K562 (cell line): ENCODE measurements around the gene ARID3A. TPM values are rescaled to one million over a fixed set of nuclear protein-coding genes. Genes with fewer than 3 reads are reported as not detected.

ENCODE experiments used
- CHCHD3 ChIP-seq: fragments of 250-450 bp; sonication (Bioruptor Pico); IDR thresholded peaks from 2 replicates; pipeline ENCODE4 v2.1.2; 2022; ENCODE audit warnings: mild to moderate bottlenecking
- E2F6 ChIP-seq, 2 experiments: IDR thresholded peaks; 2 replicates each; pipeline ENCODE4 v1.6.1; 2011; ENCODE audit warnings: borderline replicate concordance in 1 of 2, control low read depth in 1 of 2, low read depth in 1 of 2, low read length in 1 of 2, mild to moderate bottlenecking in 1 of 2, mixed read lengths in 1 of 2, moderate library complexity in 1 of 2; ENCODE audit not compliant: insufficient read depth in 1 of 2, insufficient read length in 1 of 2, poor library complexity in 1 of 2, severe bottlenecking in 1 of 2; ENCODE audit errors: extremely low read depth in 1 of 2
- HMG20A ChIP-seq: fragments of 450-650 bp; formaldehyde crosslinking; conservative IDR thresholded peaks from 2 replicates; pipeline ENCODE4 v1.4.0; 2020; ENCODE audit warnings: mild to moderate bottlenecking, mixed read lengths
- JUND ChIP-seq, 2 experiments: IDR thresholded peaks; 2 replicates in 1 of 2; 3 replicates in 1 of 2; pipeline ENCODE4 v1.6.1; 2011; ENCODE audit warnings: borderline replicate concordance in 2 of 2, low read depth in 2 of 2, low read length in 2 of 2, improper control_type of control experiment in 1 of 2, missing biosample characterization in 1 of 2, missing genetic modification characterization in 1 of 2, missing genetic modification reagents in 1 of 2
- KDM1A ChIP-seq, 2 experiments: fragments of 450-650 bp; IDR thresholded peaks; 2 replicates each; pipeline ENCODE4 v1.6.1; 2016; ENCODE audit warnings: mild to moderate bottlenecking in 2 of 2
- MITF ChIP-seq: IDR thresholded peaks from 2 replicates; pipeline ENCODE4 v1.6.1; 2014; ENCODE audit warnings: antibody characterized with exemption
- MNT ChIP-seq, 2 experiments: fragments of 450-650 bp; conservative IDR thresholded peaks; 2 replicates each; pipeline ENCODE4 v1.6.1; 2017; ENCODE audit warnings: mild to moderate bottlenecking in 2 of 2, moderate library complexity in 2 of 2
- RBM25 ChIP-seq: fragments of 200-400 bp; formaldehyde crosslinking; IDR thresholded peaks from 2 replicates; pipeline ENCODE4 v1.6.1; 2018; ENCODE audit warnings: low read length, low read depth, moderate library complexity; ENCODE audit not compliant: severe bottlenecking
- SMARCE1 ChIP-seq: fragments of 450-650 bp; IDR thresholded peaks from 2 replicates; pipeline ENCODE4 v1.7.1; 2016; ENCODE audit warnings: mild to moderate bottlenecking
- SRSF9 ChIP-seq: fragments of 200-400 bp; formaldehyde crosslinking; IDR thresholded peaks from 2 replicates; pipeline ENCODE4 v1.6.1; 2017; ENCODE audit warnings: low read depth, low read length, borderline replicate concordance
- VEZF1 ChIP-seq: fragments of 200-800 bp; sonication (Bioruptor generic); IDR thresholded peaks from 2 replicates; pipeline ENCODE4 v1.6.1; 2017; ENCODE audit warnings: missing genetic modification characterization, missing compliant biosample characterization
- ZBTB11 ChIP-seq, 3 experiments: fragments of 200-800 bp in 1 of 3; fragments of 250-450 bp in 1 of 3; fragments of 450-650 bp in 1 of 3; sonication (Bioruptor Pico) in 1 of 3; sonication (Bioruptor generic) in 1 of 3; formaldehyde crosslinking in 1 of 3; IDR thresholded peaks; 2 replicates each; pipeline versions ENCODE4 v1.6.1 to v1.8.0; 2016 to 2022; ENCODE audit warnings: mild to moderate bottlenecking in 2 of 3, missing genetic modification characterization in 2 of 3, missing compliant biosample characterization in 1 of 3, moderate library complexity in 1 of 3
- ZNF217 ChIP-seq: sonication (generic); formaldehyde crosslinking; IDR thresholded peaks from 2 replicates; pipeline ENCODE4 v1.8.0; 2022; ENCODE audit warnings: mild to moderate bottlenecking, missing genetic modification reagents
- ZNF239 ChIP-seq: fragments of 250-450 bp; sonication (Bioruptor Pico); IDR thresholded peaks from 2 replicates; pipeline ENCODE4 v1.4.0; 2020; ENCODE audit warnings: mild to moderate bottlenecking
- ZNF311 ChIP-seq: fragments of 250-450 bp; sonication (Bioruptor Pico); IDR thresholded peaks from 2 replicates; pipeline ENCODE4 v1.4.0; 2020; ENCODE audit warnings: mild to moderate bottlenecking, moderate library complexity
- ZNF707 ChIP-seq: fragments of 250-450 bp; sonication (Bioruptor Pico); conservative IDR thresholded peaks from 2 replicates; pipeline ENCODE4 v1.8.0; 2022; ENCODE audit warnings: inconsistent platforms, mild to moderate bottlenecking, moderate library complexity
- polyA plus RNA-seq, 8 experiments: library from polyadenylated mRNA; depleted of rRNA in 4 of 8; stranded (reverse) in 5 of 8; unstranded in 3 of 8; fragments of >200 nt; fragmentation: Nextera tagmentation in 2 of 8; fragmentation: Illumina TruSeq in 1 of 8; extraction: Ambion mirVana in 2 of 8; extraction: Trizol in 1 of 8; gene quantifications; 2 replicates each; pipeline versions ENCODE4 v1.2.1 to v1.2.3, GENCODE V29; 2011 to 2014; ENCODE audit warnings: inconsistent platforms in 1 of 8, missing spikeins in 1 of 8
- total RNA-seq, 7 experiments: library from RNA; depleted of rRNA in 6 of 7; stranded (reverse); fragments of >200 nt in 6 of 7; fragmentation: Illumina TruSeq in 2 of 7; extraction: Trizol in 2 of 7; gene quantifications; 2 replicates each; pipeline versions ENCODE4 v1.2.1 to v1.2.3, GENCODE V29; 2011 to 2021; ENCODE audit warnings: low replicate concordance in 1 of 7

The ARID3A gene
- total and polyA plus RNA-seq, 9 of the 15 experiments (the other 6 are each of a cell fraction or from before 2014, with no cell fraction given) = 1.4 to 118 (median 31.2) TPM

- TF ChIP-seq HMG20A (CRISPR knock-in tag) = no peak
- no peak for TF ChIP-seq ZNF239
- peak; percentile 75 for TF ChIP-seq SMARCE1
- no peak for TF ChIP-seq ZNF311
- no peak for TF ChIP-seq ZBTB11 (CRISPR knock-in tag; IDR thresholded peaks at IDR 0.05)
- peak in 1 of 2 experiments; percentile 14 for TF ChIP-seq E2F6 (IDR thresholded peaks at IDR 0.05; ENCODE audit: borderline replicate concordance in 1 of 2, extremely low read depth in 1 of 2, insufficient read depth in 1 of 2, insufficient read length in 1 of 2, low read depth in 1 of 2, low read length in 1 of 2, poor library complexity in 1 of 2, severe bottlenecking in 1 of 2)
- peak; percentile 67 to 78 for TF ChIP-seq MNT (conservative IDR thresholded peaks at IDR 0.05)
- peak; percentile 76 to 85 for TF ChIP-seq KDM1A (IDR thresholded peaks at IDR 0.05)
- no peak for TF ChIP-seq RBM25
- TF ChIP-seq VEZF1 = peak; percentile 78
- no peak for TF ChIP-seq ZNF217 (CRISPR knock-in tag)
- no peak for TF ChIP-seq CHCHD3 (CRISPR knock-in tag)
- TF ChIP-seq MITF = peak; percentile 43; the same call in 1 of the 2 replicates
- TF ChIP-seq JUND (IDR thresholded peaks at IDR 0.05; ENCODE audit: borderline replicate concordance, low read depth, low read length) = peak; percentile 78
- TF ChIP-seq JUND (tag; IDR thresholded peaks at IDR 0.05; ENCODE audit: borderline replicate concordance, low read depth, low read length) = peak; percentile 63; the same call in 1 of the 3 replicates
- TF ChIP-seq SRSF9 = no peak
- no peak for TF ChIP-seq ZNF707 (CRISPR knock-in tag)
Observed at GRCh38 chr19:961866-962620, 36.2 kb downstream of the ARID3A start (continued).
